Ishikawa (cell line): ENCODE measurements around the gene GLB1L.

Experiments
- CEBPB ChIP-seq: IDR thresholded peaks from 2 replicates; pipeline ENCODE4 v1.6.1; 2012
- CREB1 ChIP-seq: IDR thresholded peaks from 2 replicates; pipeline ENCODE4 v1.6.1; 2012; ENCODE audit warnings: low read depth
- EGR1 ChIP-seq: IDR thresholded peaks from 2 replicates; pipeline ENCODE4 v1.6.1; 2012
- EP300 ChIP-seq: IDR thresholded peaks from 2 replicates; pipeline ENCODE4 v1.6.1; 2012; ENCODE audit warnings: borderline replicate concordance
- FOXM1 ChIP-seq: IDR thresholded peaks from 2 replicates; pipeline ENCODE4 v1.6.1; 2012; ENCODE audit warnings: low read depth, borderline replicate concordance
- NFIC ChIP-seq: IDR thresholded peaks from 2 replicates; pipeline ENCODE4 v1.6.1; 2012
- RAD21 ChIP-seq: IDR thresholded peaks from 2 replicates; pipeline ENCODE4 v1.6.1; 2012; ENCODE audit warnings: low read depth
- TAF1 ChIP-seq: IDR thresholded peaks from 2 replicates; pipeline ENCODE4 v1.6.1; 2012; ENCODE audit warnings: low read depth, mild to moderate bottlenecking
- TCF12 ChIP-seq: IDR thresholded peaks from 2 replicates; pipeline ENCODE4 v1.6.1; 2012; ENCODE audit warnings: low read depth
- TEAD4 ChIP-seq: IDR thresholded peaks from 2 replicates; pipeline ENCODE4 v1.6.1; 2012
- YY1 ChIP-seq: IDR thresholded peaks from 2 replicates; pipeline ENCODE4 v1.6.1; 2012; ENCODE audit warnings: low read depth
- ZBTB7A ChIP-seq: IDR thresholded peaks from 2 replicates; pipeline ENCODE4 v1.6.1; 2012; ENCODE audit warnings: low read depth
- TF ChIP-seq, protein P1 (sequence below): IDR thresholded peaks from 2 replicates; pipeline ENCODE4 v1.6.1; 2012
- TF ChIP-seq, protein P2 (sequence below): IDR thresholded peaks from 2 replicates; pipeline ENCODE4 v1.6.1; 2012; ENCODE audit warnings: low read depth, mild to moderate bottlenecking
- TF ChIP-seq, protein P3 (sequence below): IDR thresholded peaks from 2 replicates; pipeline ENCODE4 v1.6.1; 2012

Gene GLB1L

GRCh38 chr2:219229305-219230058, 15.8 kb downstream of the GLB1L start, which contains the start of the genes ANKZF1 and ATG9A:
TSS of gene ANKZF1 (plus strand) at chr2:219229806. CDS start at chr2:219230258, 452 bp downstream.
TSS of gene ATG9A (minus strand) at chr2:219229636. CDS start at chr2:219228024, 1,612 bp downstream.
- TF ChIP-seq, protein P1, sequence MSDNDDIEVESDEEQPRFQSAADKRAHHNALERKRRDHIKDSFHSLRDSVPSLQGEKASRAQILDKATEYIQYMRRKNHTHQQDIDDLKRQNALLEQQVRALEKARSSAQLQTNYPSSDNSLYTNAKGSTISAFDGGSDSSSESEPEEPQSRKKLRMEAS: no peak; the same call in 1 of the 2 replicates
- peak; percentile 44 for TF ChIP-seq CEBPB
- peak; percentile 37; the same call in 1 of the 2 replicates for TF ChIP-seq NFIC
- peak; percentile 77 for TF ChIP-seq EGR1
- peak; percentile 74 for TF ChIP-seq CREB1
- TF ChIP-seq RAD21: 0 out of 2 replicates have a peak, but pooled peaks have one; percentile 6
- TF ChIP-seq YY1: no peak
- no peak for TF ChIP-seq FOXM1
- peak; percentile 76 for TF ChIP-seq TAF1
- no peak; the same call in 1 of the 2 replicates for TF ChIP-seq ZBTB7A
- no peak; the same call in 1 of the 2 replicates for TF ChIP-seq EP300
- TF ChIP-seq TCF12: peak; percentile 47; the same call in 1 of the 2 replicates
- TF ChIP-seq, protein P2, sequence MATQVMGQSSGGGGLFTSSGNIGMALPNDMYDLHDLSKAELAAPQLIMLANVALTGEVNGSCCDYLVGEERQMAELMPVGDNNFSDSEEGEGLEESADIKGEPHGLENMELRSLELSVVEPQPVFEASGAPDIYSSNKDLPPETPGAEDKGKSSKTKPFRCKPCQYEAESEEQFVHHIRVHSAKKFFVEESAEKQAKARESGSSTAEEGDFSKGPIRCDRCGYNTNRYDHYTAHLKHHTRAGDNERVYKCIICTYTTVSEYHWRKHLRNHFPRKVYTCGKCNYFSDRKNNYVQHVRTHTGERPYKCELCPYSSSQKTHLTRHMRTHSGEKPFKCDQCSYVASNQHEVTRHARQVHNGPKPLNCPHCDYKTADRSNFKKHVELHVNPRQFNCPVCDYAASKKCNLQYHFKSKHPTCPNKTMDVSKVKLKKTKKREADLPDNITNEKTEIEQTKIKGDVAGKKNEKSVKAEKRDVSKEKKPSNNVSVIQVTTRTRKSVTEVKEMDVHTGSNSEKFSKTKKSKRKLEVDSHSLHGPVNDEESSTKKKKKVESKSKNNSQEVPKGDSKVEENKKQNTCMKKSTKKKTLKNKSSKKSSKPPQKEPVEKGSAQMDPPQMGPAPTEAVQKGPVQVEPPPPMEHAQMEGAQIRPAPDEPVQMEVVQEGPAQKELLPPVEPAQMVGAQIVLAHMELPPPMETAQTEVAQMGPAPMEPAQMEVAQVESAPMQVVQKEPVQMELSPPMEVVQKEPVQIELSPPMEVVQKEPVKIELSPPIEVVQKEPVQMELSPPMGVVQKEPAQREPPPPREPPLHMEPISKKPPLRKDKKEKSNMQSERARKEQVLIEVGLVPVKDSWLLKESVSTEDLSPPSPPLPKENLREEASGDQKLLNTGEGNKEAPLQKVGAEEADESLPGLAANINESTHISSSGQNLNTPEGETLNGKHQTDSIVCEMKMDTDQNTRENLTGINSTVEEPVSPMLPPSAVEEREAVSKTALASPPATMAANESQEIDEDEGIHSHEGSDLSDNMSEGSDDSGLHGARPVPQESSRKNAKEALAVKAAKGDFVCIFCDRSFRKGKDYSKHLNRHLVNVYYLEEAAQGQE: no peak
- TF ChIP-seq TEAD4: 0 out of 2 replicates have a peak, but pooled peaks have one; percentile 14
- TF ChIP-seq, protein P3, sequence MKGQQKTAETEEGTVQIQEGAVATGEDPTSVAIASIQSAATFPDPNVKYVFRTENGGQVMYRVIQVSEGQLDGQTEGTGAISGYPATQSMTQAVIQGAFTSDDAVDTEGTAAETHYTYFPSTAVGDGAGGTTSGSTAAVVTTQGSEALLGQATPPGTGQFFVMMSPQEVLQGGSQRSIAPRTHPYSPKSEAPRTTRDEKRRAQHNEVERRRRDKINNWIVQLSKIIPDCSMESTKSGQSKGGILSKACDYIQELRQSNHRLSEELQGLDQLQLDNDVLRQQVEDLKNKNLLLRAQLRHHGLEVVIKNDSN: 0 out of 2 replicates have a peak, but pooled peaks have one; percentile 6

- no peak for TF ChIP-seq CREB1
- TF ChIP-seq, protein P1: no peak
- TF ChIP-seq RAD21: no peak
- TF ChIP-seq, protein P3: no peak
- no peak for TF ChIP-seq EP300
- TF ChIP-seq NFIC: no peak
- no peak for TF ChIP-seq FOXM1
- no peak for TF ChIP-seq YY1
- TF ChIP-seq TCF12: no peak
- TF ChIP-seq CEBPB: no peak
- TF ChIP-seq, protein P2: no peak
Observed at GRCh38 chr2:219228911-219229304, 16.3 kb downstream of the GLB1L start.

- TF ChIP-seq TAF1 (no peak), FOXM1 (no peak), EP300 (no peak), TEAD4 (no peak), TCF12 (no peak), YY1 (no peak), RAD21 (no peak), CEBPB (no peak), CREB1 (no peak), ZBTB7A (no peak), NFIC (no peak), EGR1 (no peak)
- TF ChIP-seq, protein P1: no peak
- TF ChIP-seq, protein P2: no peak
- TF ChIP-seq, protein P3: no peak
Observed at GRCh38 chr2:219228041-219228910, 17.0 kb downstream of the GLB1L start.
